Mucosa of stomach (tissue), 1 donor: ENCODE results near the gene OR8J1.
"Not testable (repeated sequence)": the region's sequence is repeated elsewhere in the genome, so short reads cannot be mapped to it uniquely, and the experiment has no call there.

Source experiments
- H3K27me3 ChIP-seq: one replicate; pipeline ENCODE4 v1.7.0; 2013; ENCODE audit warnings: mild to moderate bottlenecking, low read length; ENCODE audit not compliant: control insufficient read depth, insufficient read depth
- H3K36me3 ChIP-seq: one replicate; pipeline ENCODE4 v1.7.0; 2013; ENCODE audit warnings: low read length; ENCODE audit not compliant: control insufficient read depth, insufficient read depth
- H3K4me1 ChIP-seq: one replicate; pipeline ENCODE4 v1.7.0; 2013; ENCODE audit warnings: mild to moderate bottlenecking, low read length; ENCODE audit not compliant: control insufficient read depth, insufficient read depth
- H3K4me3 ChIP-seq: one replicate; pipeline ENCODE4 v1.7.0; 2013; ENCODE audit warnings: low read length
- H3K9ac ChIP-seq: one replicate; pipeline ENCODE4 v1.7.0; 2013; ENCODE audit warnings: mild to moderate bottlenecking, low read length, moderate library complexity
- H3K9me3 ChIP-seq: one replicate; pipeline ENCODE4 v1.7.0; 2013; ENCODE audit warnings: mild to moderate bottlenecking, low read length, moderate library complexity; ENCODE audit not compliant: control insufficient read depth
- donor health status: Pancreatic carcinoma.

Gene OR8J1

DNA sequence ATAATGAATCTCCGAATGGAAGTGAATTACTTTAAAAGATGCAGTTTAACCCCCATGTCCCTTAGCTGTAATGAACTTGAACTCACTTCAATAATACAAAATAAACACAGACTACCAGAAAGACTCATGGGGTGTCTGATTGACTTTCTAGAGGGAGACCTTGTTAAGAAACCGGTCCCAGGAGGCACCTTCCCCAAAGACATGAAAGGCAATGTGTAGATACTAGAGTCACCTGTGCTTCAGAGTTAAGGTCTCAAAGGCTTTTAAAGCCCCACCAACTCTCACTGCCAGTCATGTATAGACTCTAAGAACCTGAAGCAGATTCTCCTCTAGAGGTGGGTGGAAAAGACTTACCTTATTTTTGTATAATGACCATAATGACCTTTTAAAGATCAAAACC, at the start of gene OR8J1:
OR8J1 (plus strand) TSS at position 301 of the 400 bp plus-strand sequence. CDS start 5,956 bp downstream, outside the sequence.
- H3K36me3 ChIP-seq: no peaks in the 10 kb centered on the region
- H3K4me3 ChIP-seq: no peak within 1 kb of the TSS
- no peaks in the 10 kb centered on the region for H3K9me3 ChIP-seq
- no peaks in the 10 kb centered on the region for H3K4me1 ChIP-seq
- no peaks in the 10 kb centered on the region for H3K27me3 ChIP-seq
- H3K9ac ChIP-seq: no peak within 1 kb of the TSS

DNA sequence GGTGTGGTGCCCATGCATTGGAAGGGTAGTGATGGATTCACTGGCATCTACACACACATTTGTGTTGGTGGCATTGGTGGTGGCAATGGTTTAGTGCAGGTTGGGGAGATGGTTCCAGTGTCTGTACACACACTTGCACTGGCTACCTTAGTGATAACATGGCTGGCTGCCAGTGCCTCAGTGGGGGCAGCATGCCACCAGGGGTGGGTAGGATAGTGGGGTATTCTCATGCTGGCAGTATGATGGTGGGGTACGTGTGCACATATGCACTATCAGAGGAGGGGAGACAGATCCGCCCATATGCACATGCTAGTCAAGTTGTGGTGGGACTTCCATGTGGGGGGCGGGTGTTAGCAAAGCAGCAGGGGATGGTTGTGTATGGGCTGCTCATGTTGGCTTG, 46.3 kb upstream of the OR8J1 start:
- H3K9ac ChIP-seq: no peak overlapping the region
- no peaks in the 10 kb centered on the region for H3K27me3 ChIP-seq
- no peaks in the 10 kb centered on the region for H3K36me3 ChIP-seq
- H3K4me3 ChIP-seq: no peak overlapping the region
- H3K4me1 ChIP-seq: no peaks in the 10 kb centered on the region
- H3K9me3 ChIP-seq: no peaks in the 10 kb centered on the region

DNA sequence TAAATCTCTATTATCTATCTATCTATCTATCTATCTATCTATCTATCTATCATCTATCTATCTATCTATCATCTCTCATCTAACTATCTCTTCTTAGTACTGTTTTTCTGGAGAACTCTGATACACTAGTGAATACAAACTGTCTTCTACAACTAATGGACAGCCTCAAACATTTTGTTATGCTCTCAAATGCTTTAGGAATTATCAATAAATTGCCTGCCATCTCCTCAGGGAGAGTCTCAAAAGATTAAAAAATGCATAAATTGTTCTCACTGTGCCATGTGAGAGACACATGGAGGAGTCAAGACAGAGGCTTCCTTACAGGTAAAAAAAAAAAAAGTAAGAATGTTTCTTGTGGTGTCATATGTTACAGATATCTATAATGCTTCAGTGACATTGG, 39.2 kb upstream of the OR8J1 start, which contains the start of gene OR8K3:
OR8K3 (plus strand) TSS at position 301 of the 400 bp plus-strand sequence. CDS start 3,163 bp downstream, outside the sequence.
- H3K9ac ChIP-seq: no peak within 1 kb of the TSS
- no peaks in the 10 kb centered on the region for H3K36me3 ChIP-seq
- no peaks in the 10 kb centered on the region for H3K4me1 ChIP-seq
- H3K9me3 ChIP-seq: no peaks in the 10 kb centered on the region
- no peak within 1 kb of the TSS for H3K4me3 ChIP-seq
- no peaks in the 10 kb centered on the region for H3K27me3 ChIP-seq

DNA sequence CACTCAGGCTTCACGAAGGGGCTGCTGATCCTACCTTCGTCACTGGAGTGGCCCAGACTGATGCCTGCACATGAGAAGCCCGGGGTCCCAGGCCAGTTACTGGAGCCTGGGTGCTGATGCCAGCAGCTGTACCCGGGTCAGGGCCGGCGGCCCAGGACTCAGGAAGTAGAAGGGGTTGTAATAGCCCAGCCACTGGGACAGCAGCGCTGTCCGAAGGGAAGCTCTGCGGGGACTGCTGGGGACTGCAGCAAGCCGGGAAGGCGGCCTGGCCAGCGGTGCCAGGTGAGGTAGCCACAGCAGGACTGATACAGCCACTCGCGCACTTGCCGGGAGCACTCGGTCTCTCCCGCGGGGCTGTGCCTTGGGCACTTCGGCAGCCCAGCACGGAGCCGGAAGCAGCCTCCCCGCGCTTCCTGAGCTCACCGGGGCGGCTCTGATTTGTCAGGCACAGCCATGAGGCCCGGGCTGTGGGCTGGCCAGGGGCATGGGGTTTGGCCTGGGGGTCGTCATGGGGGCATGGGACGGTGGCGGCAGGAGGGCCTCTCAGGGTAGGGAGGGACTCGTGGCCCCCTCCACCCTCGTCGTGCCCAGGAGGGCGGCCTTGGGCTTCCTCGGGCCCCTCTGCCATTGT, 22.1 kb upstream of the OR8J1 start:
- no peaks in the 10 kb centered on the region for H3K27me3 ChIP-seq
- H3K9ac ChIP-seq: no peak overlapping the region
- H3K36me3 ChIP-seq: no peaks in the 10 kb centered on the region
- no peak overlapping the region for H3K4me3 ChIP-seq
- no peaks in the 10 kb centered on the region for H3K4me1 ChIP-seq
- H3K9me3 ChIP-seq: no peaks in the 10 kb centered on the region

DNA sequence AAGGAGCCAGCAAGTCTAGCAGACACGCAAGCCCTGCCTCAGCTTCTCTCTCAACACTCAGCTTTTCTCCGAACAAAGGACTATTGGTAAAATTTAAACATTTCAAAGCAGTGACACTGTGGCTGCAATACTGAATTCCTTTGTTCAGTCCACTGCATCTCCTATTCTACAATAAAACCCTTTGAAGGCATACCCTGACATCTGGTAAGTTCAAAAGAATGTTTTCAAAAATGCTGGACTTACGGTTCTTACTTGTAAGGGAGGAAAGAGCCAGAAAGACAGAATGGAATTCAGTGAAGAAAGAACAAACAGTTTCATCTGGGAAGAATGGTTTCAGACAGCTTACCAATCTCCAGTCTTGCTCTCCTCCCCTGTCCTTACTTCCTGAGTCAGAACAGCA, 20.9 kb upstream of the OR8J1 start:
- Histone ChIP-seq H3K9ac (no peak overlapping the region), H3K9me3 (no peaks in the 10 kb centered on the region), H3K4me1 (no peaks in the 10 kb centered on the region), H3K27me3 (no peaks in the 10 kb centered on the region), H3K36me3 (no peaks in the 10 kb centered on the region), H3K4me3 (no peak overlapping the region)

DNA sequence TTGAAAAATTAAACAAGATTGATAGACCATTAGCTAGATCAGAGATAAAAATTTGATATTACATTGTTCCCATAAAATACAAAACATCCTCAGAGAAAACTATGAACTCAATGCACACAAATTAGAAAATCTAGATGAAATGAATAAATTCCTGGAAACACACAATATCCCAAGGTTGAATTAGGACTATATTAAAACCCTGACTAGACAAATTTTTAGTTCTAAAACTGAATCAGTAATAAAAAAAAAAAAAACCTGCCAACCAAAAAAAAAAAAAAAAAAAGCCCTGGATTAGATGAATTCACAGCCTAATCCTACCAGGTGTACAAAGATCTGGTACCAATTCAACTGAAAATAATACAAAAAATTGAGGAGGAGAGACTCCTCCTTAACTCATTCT, 13.8 kb upstream of the OR8J1 start:
- Histone ChIP-seq H3K4me1 (no peaks in the 10 kb centered on the region), H3K9ac (no peak overlapping the region), H3K36me3 (no peaks in the 10 kb centered on the region), H3K9me3 (no peaks in the 10 kb centered on the region), H3K27me3 (no peaks in the 10 kb centered on the region), H3K4me3 (no peak overlapping the region)

GRCh38 chr11:56345739-56346138, 8.4 kb upstream of the OR8J1 start, which contains the start of gene OR8K1:
TSS of gene OR8K1 (plus strand) at chr11:56346039. CDS start at chr11:56346039, 0 bp downstream.
- no peaks in the 10 kb centered on the region for H3K27me3 ChIP-seq
- H3K4me1 ChIP-seq: no peaks in the 10 kb centered on the region
- no peak within 1 kb of the TSS for H3K4me3 ChIP-seq
- no peak within 1 kb of the TSS for H3K9ac ChIP-seq
- H3K9me3 ChIP-seq: no peaks in the 10 kb centered on the region
- H3K36me3 ChIP-seq: no peaks in the 10 kb centered on the region

GRCh38 chr11:56375324-56375723, 21.2 kb downstream of the OR8J1 start, which contains the start of gene OR8U1:
TSS of gene OR8U1 (plus strand) at chr11:56375624. CDS start at chr11:56375624, 0 bp downstream.
- H3K9me3 ChIP-seq: no peaks in the 10 kb centered on the region
- H3K4me1 ChIP-seq: no peaks in the 10 kb centered on the region
- H3K36me3 ChIP-seq: no peaks in the 10 kb centered on the region
- no peak within 1 kb of the TSS for H3K9ac ChIP-seq
- no peaks in the 10 kb centered on the region for H3K27me3 ChIP-seq
- no peak within 1 kb of the TSS for H3K4me3 ChIP-seq

DNA sequence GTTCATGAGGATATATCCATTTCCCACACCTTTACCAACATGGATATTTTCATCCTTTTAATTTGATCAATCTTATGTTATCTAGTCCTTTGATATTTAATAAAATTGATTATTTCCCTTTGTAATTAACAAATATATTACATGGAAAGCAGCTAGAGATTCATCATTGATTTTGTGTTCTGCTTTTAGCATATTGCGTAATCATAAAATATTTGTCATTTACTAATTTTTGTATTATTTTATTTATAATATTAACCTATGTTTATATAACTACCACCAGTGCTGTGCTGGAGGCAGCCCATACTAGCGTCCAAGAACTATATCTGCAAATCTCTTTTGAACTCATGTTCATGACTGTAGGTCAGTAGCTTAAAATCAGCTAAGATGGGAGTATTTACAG, 26.0 kb downstream of the OR8J1 start:
- H3K27me3 ChIP-seq: no peaks in the 10 kb centered on the region
- no peaks in the 10 kb centered on the region for H3K4me1 ChIP-seq
- no peaks in the 10 kb centered on the region for H3K9me3 ChIP-seq
- no peak overlapping the region for H3K4me3 ChIP-seq
- H3K36me3 ChIP-seq: no peaks in the 10 kb centered on the region
- no peak overlapping the region for H3K9ac ChIP-seq

- no peaks in the 10 kb centered on the region for H3K27me3 ChIP-seq
- no peak overlapping the region for H3K4me3 ChIP-seq
- H3K9me3 ChIP-seq: no peaks in the 10 kb centered on the region
- no peak overlapping the region for H3K9ac ChIP-seq
- no peaks in the 10 kb centered on the region for H3K4me1 ChIP-seq
- H3K36me3 ChIP-seq: no peaks in the 10 kb centered on the region
Observed at GRCh38 chr11:56394381-56394780, 40.3 kb downstream of the OR8J1 start.

- H3K27me3 ChIP-seq: no peaks in the 10 kb centered on the region
- no peak overlapping the region for H3K4me3 ChIP-seq
- H3K4me1 ChIP-seq: no peaks in the 10 kb centered on the region
- no peak overlapping the region for H3K9ac ChIP-seq
- H3K9me3 ChIP-seq: no peaks in the 10 kb centered on the region
- H3K36me3 ChIP-seq: no peaks in the 10 kb centered on the region
Observed at GRCh38 chr11:56396047-56396446, 42.0 kb downstream of the OR8J1 start.

- H3K27me3 ChIP-seq, H3K4me3 ChIP-seq, H3K4me1 ChIP-seq, H3K36me3 ChIP-seq, H3K9ac ChIP-seq, H3K9me3 ChIP-seq: not testable (repeated sequence)
Observed at GRCh38 chr11:56401858-56402461, 47.9 kb downstream of the OR8J1 start.
